Right lobe of liver (tissue), 4 donors: ENCODE measurements around the gene LONRF2.

Experiments
- POLR2A ChIP-seq: fragments of 450-650 bp; IDR thresholded peaks from one replicate; pipeline ENCODE4 v1.6.1; 2017; ENCODE audit warnings: antibody characterized with exemption, mild to moderate bottlenecking
- TF ChIP-seq, protein P1 (sequence below), 4 donors: fragments of 200-600 bp in 3 of 4; fragments of 450-650 bp in 1 of 4; IDR thresholded peaks; one replicate each; pipeline versions ENCODE4 v1.5.1 to v1.8.0; 2016 to 2022; ENCODE audit warnings: antibody characterized with exemption in 4 of 4, mild to moderate bottlenecking in 2 of 4
- donor health status: DM: no; HTN: no; CAD: no.
- donor health status: DM: no; HTN: no; CAD: no.
- donor health status: DM: no; HTN: yes; CAD: no.

DNA sequence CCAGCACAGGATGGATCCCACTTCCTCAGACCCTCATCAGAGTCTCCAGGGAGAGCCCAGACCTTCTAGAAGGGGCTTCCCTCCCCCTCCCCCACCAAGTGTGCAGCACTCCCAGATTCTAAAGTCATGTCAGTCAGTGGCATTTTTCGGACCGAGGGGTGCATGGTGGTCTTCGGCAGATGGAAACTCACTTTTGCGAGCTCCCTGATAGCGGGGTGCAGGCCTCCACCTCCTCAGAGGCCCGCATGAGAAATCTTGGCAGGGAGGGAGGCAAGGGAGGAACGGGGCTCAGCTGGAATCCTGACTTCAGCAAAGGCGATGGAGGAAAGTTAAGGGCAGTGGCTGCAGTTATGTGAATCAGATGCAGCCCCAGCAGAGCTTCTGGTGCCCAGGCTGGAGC is 58.2 kb downstream of the LONRF2 start:
- TF ChIP-seq, protein P1, sequence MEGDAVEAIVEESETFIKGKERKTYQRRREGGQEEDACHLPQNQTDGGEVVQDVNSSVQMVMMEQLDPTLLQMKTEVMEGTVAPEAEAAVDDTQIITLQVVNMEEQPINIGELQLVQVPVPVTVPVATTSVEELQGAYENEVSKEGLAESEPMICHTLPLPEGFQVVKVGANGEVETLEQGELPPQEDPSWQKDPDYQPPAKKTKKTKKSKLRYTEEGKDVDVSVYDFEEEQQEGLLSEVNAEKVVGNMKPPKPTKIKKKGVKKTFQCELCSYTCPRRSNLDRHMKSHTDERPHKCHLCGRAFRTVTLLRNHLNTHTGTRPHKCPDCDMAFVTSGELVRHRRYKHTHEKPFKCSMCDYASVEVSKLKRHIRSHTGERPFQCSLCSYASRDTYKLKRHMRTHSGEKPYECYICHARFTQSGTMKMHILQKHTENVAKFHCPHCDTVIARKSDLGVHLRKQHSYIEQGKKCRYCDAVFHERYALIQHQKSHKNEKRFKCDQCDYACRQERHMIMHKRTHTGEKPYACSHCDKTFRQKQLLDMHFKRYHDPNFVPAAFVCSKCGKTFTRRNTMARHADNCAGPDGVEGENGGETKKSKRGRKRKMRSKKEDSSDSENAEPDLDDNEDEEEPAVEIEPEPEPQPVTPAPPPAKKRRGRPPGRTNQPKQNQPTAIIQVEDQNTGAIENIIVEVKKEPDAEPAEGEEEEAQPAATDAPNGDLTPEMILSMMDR (IDR thresholded peaks at IDR 0.05) = no peak
- no peak for TF ChIP-seq POLR2A
